Thyroid gland (tissue), 4 donors: ENCODE results near the gene GAS7.

ENCODE experiments used
- CTCF ChIP-seq, 6 experiments: fragments of 200-600 bp in 3 of 6; fragments of 450-650 bp in 3 of 6; sonication (generic) in 3 of 6; IDR thresholded peaks; one replicate each; pipeline ENCODE4 v1.5.1; 2016 to 2019; ENCODE audit warnings: antibody characterized with exemption in 6 of 6, mild to moderate bottlenecking in 2 of 6, inconsistent platforms in 1 of 6, moderate library complexity in 1 of 6
- POLR2A ChIP-seq, 2 donors: fragments of 450-650 bp; IDR thresholded peaks; one replicate each; pipeline ENCODE4 v1.6.1; 2017; ENCODE audit warnings: antibody characterized with exemption in 2 of 2, mild to moderate bottlenecking in 2 of 2, moderate library complexity in 1 of 2

- TF ChIP-seq POLR2A (IDR thresholded peaks at IDR 0.05), result no peak
- TF ChIP-seq CTCF (IDR thresholded peaks at IDR 0.05), result no peak
Measured at GRCh38 chr17:9981344-9981915, 217.0 kb downstream of the GAS7 start.
